ENCODE data around the gene P2RX3.

GRCh38 chr11:57320719-57321387 lies 17.3 kb upstream of the P2RX3 start:
- no peak for TF ChIP-seq ZNF324 (tag by site-specific recombination; IDR thresholded peaks at IDR 0.05)
- TF ChIP-seq, protein P1, sequence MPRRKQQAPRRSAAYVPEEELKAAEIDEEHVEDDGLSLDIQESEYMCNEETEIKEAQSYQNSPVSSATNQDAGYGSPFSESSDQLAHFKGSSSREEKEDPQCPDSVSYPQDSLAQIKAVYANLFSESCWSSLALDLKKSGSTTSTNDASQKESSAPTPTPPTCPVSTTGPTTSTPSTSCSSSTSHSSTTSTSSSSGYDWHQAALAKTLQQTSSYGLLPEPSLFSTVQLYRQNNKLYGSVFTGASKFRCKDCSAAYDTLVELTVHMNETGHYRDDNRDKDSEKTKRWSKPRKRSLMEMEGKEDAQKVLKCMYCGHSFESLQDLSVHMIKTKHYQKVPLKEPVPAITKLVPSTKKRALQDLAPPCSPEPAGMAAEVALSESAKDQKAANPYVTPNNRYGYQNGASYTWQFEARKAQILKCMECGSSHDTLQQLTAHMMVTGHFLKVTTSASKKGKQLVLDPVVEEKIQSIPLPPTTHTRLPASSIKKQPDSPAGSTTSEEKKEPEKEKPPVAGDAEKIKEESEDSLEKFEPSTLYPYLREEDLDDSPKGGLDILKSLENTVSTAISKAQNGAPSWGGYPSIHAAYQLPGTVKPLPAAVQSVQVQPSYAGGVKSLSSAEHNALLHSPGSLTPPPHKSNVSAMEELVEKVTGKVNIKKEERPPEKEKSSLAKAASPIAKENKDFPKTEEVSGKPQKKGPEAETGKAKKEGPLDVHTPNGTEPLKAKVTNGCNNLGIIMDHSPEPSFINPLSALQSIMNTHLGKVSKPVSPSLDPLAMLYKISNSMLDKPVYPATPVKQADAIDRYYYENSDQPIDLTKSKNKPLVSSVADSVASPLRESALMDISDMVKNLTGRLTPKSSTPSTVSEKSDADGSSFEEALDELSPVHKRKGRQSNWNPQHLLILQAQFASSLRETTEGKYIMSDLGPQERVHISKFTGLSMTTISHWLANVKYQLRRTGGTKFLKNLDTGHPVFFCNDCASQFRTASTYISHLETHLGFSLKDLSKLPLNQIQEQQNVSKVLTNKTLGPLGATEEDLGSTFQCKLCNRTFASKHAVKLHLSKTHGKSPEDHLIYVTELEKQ (tag by site-specific recombination; IDR thresholded peaks at IDR 0.05; ENCODE audit: borderline replicate concordance), result no peak
- no peak for TF ChIP-seq HOXA7 (CRISPR knock-in tag; IDR thresholded peaks at IDR 0.05; ENCODE audit: borderline replicate concordance)
- TF ChIP-seq YY1 (tag by site-specific recombination; IDR thresholded peaks at IDR 0.05), result no peak
